ENCODE results near the gene RPS15.

RPS15 gene

DNA sequence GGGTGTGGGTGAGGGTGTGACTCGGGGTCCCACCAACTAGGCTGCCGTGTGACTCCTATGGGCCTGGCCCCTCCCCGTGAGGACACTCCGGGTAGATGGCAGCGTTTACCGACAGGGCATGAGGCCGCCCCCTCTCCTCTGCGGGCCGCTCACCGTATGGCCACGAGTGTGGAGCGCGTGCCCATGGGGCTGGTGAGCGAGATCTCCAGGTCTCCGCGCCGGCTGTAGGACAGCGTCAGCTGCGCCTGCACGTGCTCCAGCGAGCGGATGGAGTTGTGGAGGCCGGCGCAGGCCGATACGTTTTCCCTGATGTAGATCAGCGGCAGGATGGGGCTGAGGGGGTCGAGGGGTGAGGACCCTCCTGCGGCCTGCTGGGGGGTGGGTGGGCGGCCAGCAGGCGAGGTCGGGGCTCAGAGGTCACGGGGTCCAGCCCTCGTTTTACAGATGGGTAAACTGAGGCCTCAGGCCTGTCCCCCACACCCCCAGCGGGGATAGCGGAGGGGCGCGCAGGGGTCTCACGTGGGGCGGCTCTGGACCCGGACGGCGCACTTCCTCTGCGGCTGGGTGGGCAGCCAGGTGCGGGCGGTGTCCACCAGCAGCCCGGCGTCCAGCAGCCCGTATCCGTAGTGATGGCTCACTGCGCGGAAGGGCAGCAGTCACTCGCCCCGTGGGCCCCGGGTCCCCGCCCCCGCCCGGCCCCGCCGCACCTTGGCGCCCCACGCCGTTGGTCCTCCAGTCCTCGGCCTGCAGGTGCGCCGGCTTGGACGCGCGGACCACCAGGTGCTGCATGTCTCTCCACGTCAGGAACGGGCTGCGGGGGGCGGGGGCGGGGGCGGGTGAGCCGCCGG lies 45.2 kb downstream of the RPS15 start:
- DNase-seq (ENCODE audit: low read depth in 2 of 2), result no peak

- no peak for DNase-seq (ENCODE audit: low read depth in 2 of 2)
Observed at GRCh38 chr19:1483979-1484428, 45.8 kb downstream of the RPS15 start.

- no peak for DNase-seq (ENCODE audit: low read depth in 2 of 2)
Observed at GRCh38 chr19:1486720-1487575, 48.8 kb downstream of the RPS15 start.

- no peak for DNase-seq (ENCODE audit: low read depth in 2 of 2)
Observed at GRCh38 chr19:1487576-1488281, 49.5 kb downstream of the RPS15 start.

DNA sequence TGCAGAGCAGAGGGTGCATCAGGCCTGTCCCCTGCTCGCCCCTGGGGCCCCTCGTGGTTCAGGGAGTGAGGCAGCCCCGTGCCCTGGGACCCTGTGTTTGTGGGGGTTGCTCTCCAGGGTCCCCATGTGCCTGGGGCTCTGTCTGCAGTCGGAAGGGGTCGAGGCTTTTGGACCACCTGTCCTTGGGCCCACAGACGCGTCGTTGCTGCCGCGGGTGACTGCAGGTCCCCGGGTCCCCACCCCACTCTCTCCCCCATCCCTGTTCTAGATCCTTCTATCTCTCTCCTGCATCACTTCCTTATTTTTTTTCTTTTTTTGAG lies 50.0 kb downstream of the RPS15 start:
- no peak for DNase-seq (ENCODE audit: low read depth in 2 of 2)

GRCh38 chr19:1489463-1490310 lies 51.5 kb downstream of the RPS15 start:
- DNase-seq (ENCODE audit: low read depth in 2 of 2), result no peak

Data from activated CD4-positive, alpha-beta T cell treated with anti-CD3 and anti-CD28 coated beads for 24 hours (primary cell).